Activated naive CD4-positive, alpha-beta T cell treated with anti-CD3 and anti-CD28 coated beads for 36 hours (primary cell): Measurements from ENCODE around the gene ZCCHC3. TPM values are rescaled to one million over a fixed set of nuclear protein-coding genes. Genes with fewer than 3 reads are reported as not detected.

Source experiments
- CTCF ChIA-PET: fragments of 350-600 bp; sonication (Branson Sonifier 250); formaldehyde crosslinking; loops from one replicate; lab custom pipeline; 2021; ENCODE audit warnings: antibody characterized with exemption; lab: Charles Lee
- DNase-seq: peaks from one replicate; pipeline ENCODE4 v3.0.0-alpha.2; 2020
- H3K27ac Mint-ChIP-seq: one replicate; pipeline ENCODE4 v1.8.0; 2021; ENCODE audit warnings: mild to moderate bottlenecking, mixed read lengths
- H3K27me3 Mint-ChIP-seq: one replicate; pipeline ENCODE4 v1.8.0; 2021; ENCODE audit warnings: low read depth, mixed read lengths
- H3K36me3 Mint-ChIP-seq: one replicate; pipeline ENCODE4 v1.8.0; 2021; ENCODE audit warnings: low read depth, mixed read lengths
- H3K4me1 Mint-ChIP-seq: one replicate; pipeline ENCODE4 v1.8.0; 2021; ENCODE audit warnings: low read depth, mixed read lengths
- H3K4me3 Mint-ChIP-seq: one replicate; pipeline ENCODE4 v1.8.0; 2021; ENCODE audit warnings: mild to moderate bottlenecking, moderate library complexity, mixed read lengths
- H3K9me3 Mint-ChIP-seq: one replicate; pipeline ENCODE4 v1.8.0; 2021; ENCODE audit warnings: mixed read lengths
- intact Hi-C: fragments of 100-400 bp; cut with micrococcal nuclease; formaldehyde crosslinking; loops from one replicate; pipeline ENCODE4 v1.15.1; 2023
- total RNA-seq, 2 experiments: library from RNA; stranded (reverse); gene quantifications; one replicate each; pipeline ENCODE4 v1.2.3, GENCODE V29; 2021

ZCCHC3 gene
- total RNA-seq, 2 experiments from 2014 or later: 13.6 to 15.6 TPM

DNA sequence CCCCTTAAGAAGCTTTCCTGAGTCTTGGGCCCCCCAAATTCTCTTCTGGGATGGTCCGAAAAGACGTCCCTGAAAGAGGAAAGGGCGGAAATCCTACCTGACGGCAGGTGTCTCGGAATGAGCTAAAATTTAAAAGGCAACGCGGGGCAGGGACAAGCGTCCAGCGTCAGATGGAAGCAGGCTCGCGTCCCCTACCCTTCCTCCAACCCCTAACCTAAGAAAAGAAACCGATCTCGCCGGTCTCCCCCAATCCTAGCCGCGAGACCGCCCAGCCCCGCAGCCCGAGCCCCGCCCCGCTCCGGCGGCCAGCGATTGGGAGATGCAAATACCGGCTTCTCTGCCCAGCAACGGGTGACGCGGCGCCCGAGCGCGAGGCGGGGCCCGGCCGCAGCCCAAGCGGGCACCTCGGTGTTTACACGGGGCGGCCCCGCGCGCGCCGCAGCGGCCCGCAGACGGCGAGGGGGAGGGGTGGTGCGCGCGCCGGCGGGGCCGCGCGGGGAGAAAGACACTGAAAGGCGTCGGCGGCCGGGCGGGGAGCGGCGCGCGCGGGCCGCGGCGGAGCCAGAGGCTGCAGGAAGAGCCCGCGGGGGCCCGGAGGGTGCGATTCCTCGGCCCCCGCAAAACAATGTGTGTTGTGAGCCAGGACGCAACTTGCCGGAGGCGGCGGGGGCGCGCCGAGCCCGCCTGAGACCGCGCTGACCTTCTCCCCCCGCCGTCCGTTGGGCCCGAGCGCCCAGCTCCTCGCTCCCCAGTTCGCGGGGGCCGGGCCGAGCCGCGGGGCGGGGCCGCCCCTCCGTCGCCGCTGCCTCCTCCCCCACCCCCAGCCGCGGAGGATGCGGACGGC lies 27.9 kb downstream of the ZCCHC3 start, which contains the start of gene SOX12:
Gene SOX12, plus strand, starts transcription at position 508 of the 844 bp plus-strand sequence. CDS start 373 bp downstream, outside the sequence.
- peak within 1 kb of the TSS; percentile 63 for H3K27ac Mint-ChIP-seq
- peak within 1 kb of the TSS; percentile 83 for H3K4me3 Mint-ChIP-seq
- no peaks in the 10 kb centered on the region for H3K9me3 Mint-ChIP-seq
- no peaks in the 10 kb centered on the region for H3K27me3 Mint-ChIP-seq
- intact Hi-C loops: loop anchor here (1.0 kb wide), 2 partner anchors 15 to 28 kb away; partner anchors contain the start of gene ZCCHC3
- DNase-seq: peak; percentile 97
- H3K36me3 Mint-ChIP-seq: no peaks in the 10 kb centered on the region
- peaks cover 14% of the 10 kb centered on the region for H3K4me1 Mint-ChIP-seq
- CTCF ChIA-PET: interaction anchor here (0.8 to 1.6 kb wide), 3 partner anchors 15 to 59 kb away, joined by 3 to 6 read pairs (median 5); no protein-coding TSS in a partner anchor

DNA sequence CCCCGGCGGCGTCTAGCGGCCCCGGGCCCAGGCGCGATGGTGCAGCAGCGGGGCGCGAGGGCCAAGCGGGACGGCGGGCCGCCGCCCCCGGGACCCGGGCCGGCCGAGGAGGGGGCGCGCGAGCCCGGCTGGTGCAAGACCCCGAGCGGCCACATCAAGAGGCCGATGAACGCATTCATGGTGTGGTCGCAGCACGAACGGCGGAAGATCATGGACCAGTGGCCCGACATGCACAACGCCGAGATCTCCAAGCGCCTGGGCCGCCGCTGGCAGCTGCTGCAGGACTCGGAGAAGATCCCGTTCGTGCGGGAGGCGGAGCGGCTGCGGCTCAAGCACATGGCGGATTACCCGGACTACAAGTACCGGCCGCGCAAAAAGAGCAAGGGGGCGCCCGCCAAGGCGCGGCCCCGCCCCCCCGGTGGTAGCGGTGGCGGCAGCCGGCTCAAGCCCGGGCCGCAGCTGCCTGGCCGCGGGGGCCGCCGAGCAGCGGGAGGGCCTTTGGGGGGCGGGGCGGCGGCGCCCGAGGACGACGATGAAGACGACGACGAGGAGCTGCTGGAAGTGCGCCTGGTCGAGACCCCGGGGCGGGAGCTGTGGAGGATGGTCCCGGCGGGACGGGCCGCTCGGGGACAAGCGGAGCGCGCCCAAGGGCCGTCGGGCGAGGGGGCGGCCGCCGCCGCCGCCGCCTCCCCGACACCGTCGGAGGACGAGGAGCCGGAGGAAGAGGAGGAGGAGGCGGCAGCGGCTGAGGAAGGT lies 28.7 kb downstream of the ZCCHC3 start:
- Mint-ChIP-seq H3K4me1 (peaks cover 17% of the 10 kb centered on the region), H3K9me3 (no peaks in the 10 kb centered on the region), H3K27ac (no peak overlapping the region), H3K36me3 (no peaks in the 10 kb centered on the region), H3K27me3 (no peaks in the 10 kb centered on the region), H3K4me3 (peak overlapping the region; percentile 78)
- intact Hi-C loops: loop anchor here (1.0 kb wide), 2 partner anchors 16 to 29 kb away; partner anchors contain the start of gene ZCCHC3
- CTCF ChIA-PET: interaction anchor here (1.6 kb wide), 1 partner anchor 27 kb away, joined by 6 read pairs; no protein-coding TSS in a partner anchor
- peak; percentile 57 for DNase-seq

GRCh38 chr20:326645-327185 lies 29.3 kb downstream of the ZCCHC3 start:
- CTCF ChIA-PET: no interaction called here
- Mint-ChIP-seq H3K4me1 (peaks cover 17% of the 10 kb centered on the region), H3K4me3 (peak overlapping the region; percentile 78), H3K27me3 (no peaks in the 10 kb centered on the region), H3K9me3 (no peaks in the 10 kb centered on the region), H3K36me3 (no peaks in the 10 kb centered on the region), H3K27ac (no peak overlapping the region)
- peak; percentile 28 for DNase-seq
- intact Hi-C loops: loop anchor here (1.0 kb wide), 1 partner anchor 36 kb away; the partner anchor contains the start of gene C20orf96

DNA sequence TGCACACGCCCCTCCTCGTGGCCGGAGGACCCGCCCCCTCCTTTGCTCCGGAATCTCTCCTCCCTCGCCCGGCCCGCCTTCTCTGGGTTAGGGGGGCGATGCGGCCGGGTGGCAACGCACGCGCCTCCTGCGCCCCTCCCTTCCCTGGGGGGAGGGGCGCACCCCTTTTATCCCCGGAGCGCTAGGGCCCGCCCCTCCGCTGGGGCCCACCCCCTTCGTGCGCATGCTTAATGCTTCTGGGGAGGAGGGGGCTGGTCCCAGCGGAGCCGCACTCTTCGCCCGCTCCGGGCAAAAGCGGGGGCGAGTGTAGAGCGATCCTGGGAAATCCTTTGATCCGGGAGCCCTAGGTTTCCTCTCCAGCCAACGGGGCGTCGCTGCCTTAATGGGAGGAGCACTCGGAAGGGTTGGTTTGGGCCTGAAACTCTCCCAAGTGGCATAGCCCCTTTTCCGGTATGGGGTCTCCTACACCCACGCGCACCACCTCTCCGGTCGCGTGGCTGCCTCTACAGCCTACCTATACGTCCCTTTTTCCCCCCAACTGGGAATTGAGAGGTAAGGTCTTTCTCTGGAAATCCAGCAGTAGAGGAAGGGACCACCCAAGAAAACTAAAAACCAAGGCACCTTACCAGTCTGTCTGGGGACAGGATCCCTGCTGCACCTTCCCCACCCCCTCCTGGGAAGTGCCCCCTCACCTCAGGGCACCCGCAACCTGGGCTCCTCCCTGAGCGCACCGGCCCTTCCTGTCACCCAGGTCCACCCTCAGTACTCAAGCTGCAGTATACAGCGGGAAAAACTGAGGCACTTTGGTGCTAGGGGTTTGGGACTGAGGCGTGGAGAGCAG lies 30.0 kb downstream of the ZCCHC3 start:
- Mint-ChIP-seq H3K27ac (no peak overlapping the region), H3K9me3 (no peaks in the 10 kb centered on the region), H3K27me3 (no peaks in the 10 kb centered on the region), H3K4me3 (peak overlapping the region; percentile 78), H3K36me3 (no peaks in the 10 kb centered on the region), H3K4me1 (peaks cover 17% of the 10 kb centered on the region)
- peak; percentile 76 for DNase-seq
- CTCF ChIA-PET: interaction anchor here (0.7 kb wide), 1 partner anchor 38 kb away, joined by 4 read pairs; no protein-coding TSS in a partner anchor
- intact Hi-C loops: loop anchor here (1.0 kb wide), 1 partner anchor 37 kb away; the partner anchor contains the start of gene C20orf96

DNA sequence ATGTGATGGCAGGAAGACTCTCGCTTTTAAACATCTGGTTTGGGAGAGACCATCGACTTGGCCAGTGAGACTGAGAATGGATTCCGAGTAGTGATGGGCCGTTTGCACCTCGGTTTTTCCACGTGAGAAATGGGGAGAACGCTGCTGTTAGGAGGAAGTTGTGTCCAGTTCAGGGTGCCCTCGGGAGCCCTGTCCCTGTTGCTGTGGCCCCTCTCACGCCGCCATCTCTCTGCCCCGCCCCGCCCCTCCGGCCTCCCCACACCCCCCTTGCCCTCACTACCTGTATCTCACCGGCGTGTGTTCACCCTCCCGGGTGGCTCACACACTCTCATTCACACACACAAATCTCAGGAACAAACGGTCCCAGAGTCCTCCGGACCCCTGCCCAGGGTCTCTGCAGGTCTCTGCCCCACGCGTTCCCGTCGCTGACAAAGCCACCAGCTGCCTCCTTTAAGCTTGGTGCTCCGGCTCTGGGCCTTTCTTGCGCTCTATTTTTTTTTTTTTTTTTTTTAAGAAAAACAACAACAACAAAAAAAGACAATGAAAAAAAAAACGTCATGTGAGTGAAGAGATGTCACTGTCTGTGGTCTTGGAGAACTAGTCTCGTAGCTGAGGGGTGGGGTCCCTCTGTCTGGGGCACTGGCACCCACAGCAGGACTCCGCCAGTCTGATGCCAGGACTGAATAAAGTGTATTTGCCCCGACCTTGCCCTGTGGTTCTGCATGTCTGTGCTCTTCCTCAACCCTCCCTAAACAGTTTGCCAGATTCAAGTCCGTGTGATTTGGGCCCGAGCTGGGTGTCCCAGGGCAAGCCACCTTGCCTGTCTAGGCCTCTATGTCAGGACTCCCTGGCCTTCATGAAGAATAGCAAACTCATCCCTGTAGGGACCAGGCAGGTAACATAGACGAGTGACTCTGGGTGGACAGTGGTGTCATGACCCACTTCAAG lies 30.9 kb downstream of the ZCCHC3 start:
- no peak for DNase-seq
- H3K4me1 Mint-ChIP-seq: peaks cover 17% of the 10 kb centered on the region
- H3K4me3 Mint-ChIP-seq: peak overlapping the region; percentile 78
- peak overlapping the region; percentile 4 for H3K27ac Mint-ChIP-seq
- CTCF ChIA-PET: interaction anchor here (0.7 to 3.2 kb wide), 5 partner anchors 16 to 121 kb away, joined by 3 to 28 read pairs (median 5); no protein-coding TSS in a partner anchor
- no peaks in the 10 kb centered on the region for H3K27me3 Mint-ChIP-seq
- intact Hi-C loops: no loop called here
- H3K36me3 Mint-ChIP-seq: no peaks in the 10 kb centered on the region
- H3K9me3 Mint-ChIP-seq: no peaks in the 10 kb centered on the region

- H3K4me1 Mint-ChIP-seq: peaks cover 13% of the 10 kb centered on the region
- H3K9me3 Mint-ChIP-seq: no peaks in the 10 kb centered on the region
- no peaks in the 10 kb centered on the region for H3K27me3 Mint-ChIP-seq
- no peak overlapping the region for H3K4me3 Mint-ChIP-seq
- no peak for DNase-seq
- H3K36me3 Mint-ChIP-seq: no peaks in the 10 kb centered on the region
- H3K27ac Mint-ChIP-seq: no peak overlapping the region
- intact Hi-C loops: no loop called here
- CTCF ChIA-PET: interaction anchor here (0.6 to 3.2 kb wide), 12 partner anchors 16 to 135 kb away, joined by 3 to 28 read pairs (median 4); no protein-coding TSS in a partner anchor
These were observed 31.8 kb downstream of the ZCCHC3 start for GRCh38 chr20:328975-329695.

GRCh38 chr20:329851-330232 lies 32.5 kb downstream of the ZCCHC3 start:
- DNase-seq: no peak
- Mint-ChIP-seq H3K4me1 (peaks cover 13% of the 10 kb centered on the region), H3K36me3 (no peaks in the 10 kb centered on the region), H3K27me3 (no peaks in the 10 kb centered on the region), H3K4me3 (no peak overlapping the region), H3K9me3 (no peaks in the 10 kb centered on the region), H3K27ac (no peak overlapping the region)
- CTCF ChIA-PET: interaction anchor here (0.6 to 3.2 kb wide), 17 partner anchors 12 to 134 kb away, joined by 3 to 28 read pairs (median 5); partner anchors contain the start of gene ZCCHC3
- intact Hi-C loops: loop anchor here (1.0 kb wide), 4 partner anchors 33 to 121 kb away; partner anchors contain the start of gene ZCCHC3

GRCh38 chr20:330233-331149 lies 33.1 kb downstream of the ZCCHC3 start:
- no peaks in the 10 kb centered on the region for H3K27me3 Mint-ChIP-seq
- H3K9me3 Mint-ChIP-seq: no peaks in the 10 kb centered on the region
- H3K27ac Mint-ChIP-seq: no peak overlapping the region
- H3K4me1 Mint-ChIP-seq: peaks cover 13% of the 10 kb centered on the region
- DNase-seq: peak; percentile 72
- H3K4me3 Mint-ChIP-seq: no peak overlapping the region
- no peaks in the 10 kb centered on the region for H3K36me3 Mint-ChIP-seq
- CTCF ChIA-PET: interaction anchor here (0.6 to 3.2 kb wide), 31 partner anchors 9 to 362 kb away, joined by 3 to 28 read pairs (median 4); partner anchors contain the start of genes TBC1D20 and ZCCHC3
- intact Hi-C loops: loop anchor here (1.0 kb wide), 4 partner anchors 33 to 121 kb away; partner anchors contain the start of gene ZCCHC3

GRCh38 chr20:334578-334977 lies 37.2 kb downstream of the ZCCHC3 start:
- H3K4me3 Mint-ChIP-seq: no peak overlapping the region
- CTCF ChIA-PET: interaction anchor here (2.0 kb wide), 1 partner anchor 35 kb away, joined by 6 read pairs; no protein-coding TSS in a partner anchor
- no peaks in the 10 kb centered on the region for H3K36me3 Mint-ChIP-seq
- H3K27ac Mint-ChIP-seq: no peak overlapping the region
- no peaks in the 10 kb centered on the region for H3K27me3 Mint-ChIP-seq
- no peak for DNase-seq
- no peaks in the 10 kb centered on the region for H3K9me3 Mint-ChIP-seq
- peaks cover 5% of the 10 kb centered on the region for H3K4me1 Mint-ChIP-seq
- intact Hi-C loops: no loop called here
